SU-DHL-6 (cell line): ENCODE results near the gene UBE2D1.

Source experiments
- CTCF ChIP-seq: fragments of 200-600 bp; sonication (generic); IDR thresholded peaks from one replicate; pipeline ENCODE4 v1.5.1; 2017; ENCODE audit warnings: antibody characterized with exemption, mild to moderate bottlenecking, low read length, moderate library complexity; ENCODE audit not compliant: insufficient read depth, poor library complexity, severe bottlenecking
- EZH2phosphoT487 ChIP-seq: fragments of 200-600 bp; sonication (generic), shearing (Covaris generic); conservative IDR thresholded peaks from 2 replicates; pipeline ENCODE4 v1.6.1; 2018; ENCODE audit warnings: mild to moderate bottlenecking, antibody characterized with exemption, low read length, moderate library complexity, mixed read lengths

- TF ChIP-seq CTCF, result no peak
- TF ChIP-seq EZH2phosphoT487, result no peak
These were observed 15.2 kb upstream of the UBE2D1 start for GRCh38 chr10:58319599-58319998.
